ENCODE data around the gene TFIP11. TPM values are rescaled to one million over a fixed set of nuclear protein-coding genes. Genes with fewer than 3 reads are reported as not detected.

The TFIP11 gene
- polyA plus RNA-seq, 1 experiment: 34.7 TPM

GRCh38 chr22:26527574-26528465, 15.5 kb upstream of the TFIP11 start:
- ChIA-PET POLR2A (no interaction called here), CTCF (interaction anchor here (0.6 kb wide), 1 partner anchor 26 kb away, joined by 3 read pairs; no protein-coding TSS in a partner anchor)
- DNase-seq (ENCODE audit: low read depth): no peak
- Histone ChIP-seq H3K4me3 (ENCODE audit: low read depth, low read length) (no peak overlapping the region), H3K36me3 (ENCODE audit: control insufficient read depth, insufficient read depth, low read length) (peaks cover 7% of the 10 kb centered on the region), H3K27me3 (ENCODE audit: control insufficient read depth, insufficient read depth, low read length) (no peaks in the 10 kb centered on the region)
- no peak for TF ChIP-seq CTCF (IDR thresholded peaks at IDR 0.05; ENCODE audit: insufficient read depth, low read depth, low read length)

- H3K4me3 ChIP-seq (ENCODE audit: low read depth, low read length): no peak overlapping the region
- CTCF ChIA-PET: no interaction called here
- no peak for DNase-seq (ENCODE audit: low read depth)
- POLR2A ChIA-PET: no interaction called here
- H3K27me3 ChIP-seq (ENCODE audit: control insufficient read depth, insufficient read depth, low read length): no peaks in the 10 kb centered on the region
- TF ChIP-seq CTCF (IDR thresholded peaks at IDR 0.05; ENCODE audit: insufficient read depth, low read depth, low read length): no peak
- peaks cover 7% of the 10 kb centered on the region for H3K36me3 ChIP-seq (ENCODE audit: control insufficient read depth, insufficient read depth, low read length)
Observed at GRCh38 chr22:26527167-26527566, 14.9 kb upstream of the TFIP11 start.

- H3K4me3 ChIP-seq (ENCODE audit: low read depth, low read length): no peak overlapping the region
- TF ChIP-seq CTCF (IDR thresholded peaks at IDR 0.05; ENCODE audit: insufficient read depth, low read depth, low read length): no peak
- DNase-seq (ENCODE audit: low read depth): no peak
- POLR2A ChIA-PET: no interaction called here
- peaks cover 5% of the 10 kb centered on the region for H3K36me3 ChIP-seq (ENCODE audit: control insufficient read depth, insufficient read depth, low read length)
- CTCF ChIA-PET: no interaction called here
- no peaks in the 10 kb centered on the region for H3K27me3 ChIP-seq (ENCODE audit: control insufficient read depth, insufficient read depth, low read length)
Observed at GRCh38 chr22:26525946-26526564, 13.8 kb upstream of the TFIP11 start.

- TF ChIP-seq CTCF (IDR thresholded peaks at IDR 0.05; ENCODE audit: insufficient read depth, low read depth, low read length): no peak
- H3K4me3 ChIP-seq (ENCODE audit: low read depth, low read length): no peak overlapping the region
- ChIA-PET POLR2A (no interaction called here), CTCF (no interaction called here)
- no peak for DNase-seq (ENCODE audit: low read depth)
- H3K36me3 ChIP-seq (ENCODE audit: control insufficient read depth, insufficient read depth, low read length): peaks cover 3% of the 10 kb centered on the region; the same call in 1 of the 2 replicates
- no peaks in the 10 kb centered on the region for H3K27me3 ChIP-seq (ENCODE audit: control insufficient read depth, insufficient read depth, low read length)
Observed at GRCh38 chr22:26524870-26525269, 12.6 kb upstream of the TFIP11 start.

- H3K36me3 ChIP-seq (ENCODE audit: control insufficient read depth, insufficient read depth, low read length): 0 out of 2 replicates have a peak, but pooled peaks cover under 1% of the 10 kb centered on the region
- no peak for DNase-seq (ENCODE audit: low read depth)
- POLR2A ChIA-PET: no interaction called here
- no peak overlapping the region for H3K4me3 ChIP-seq (ENCODE audit: low read depth, low read length)
- no peaks in the 10 kb centered on the region for H3K27me3 ChIP-seq (ENCODE audit: control insufficient read depth, insufficient read depth, low read length)
- no peak for TF ChIP-seq CTCF (IDR thresholded peaks at IDR 0.05; ENCODE audit: insufficient read depth, low read depth, low read length)
- CTCF ChIA-PET: no interaction called here
Observed at GRCh38 chr22:26522592-26522991, 10.3 kb upstream of the TFIP11 start.
